Fibroblast of skin of right quadriceps (primary cell): ENCODE measurements around the gene GGTLC2.
"Not testable (repeated sequence)": the region's sequence is repeated elsewhere in the genome, so short reads cannot be mapped to it uniquely, and the experiment has no call there.

Experiments used
- DNase-seq: peaks from one replicate; pipeline ENCODE4 v3.0.0-alpha.2; 2013

Gene GGTLC2

GRCh38 chr22:22642255-22642654, 2.2 kb upstream of the GGTLC2 start:
- not testable (repeated sequence) for DNase-seq

- not testable (repeated sequence) for DNase-seq
Measured at GRCh38 chr22:22645969-22646368, 1.6 kb downstream of the GGTLC2 start.

GRCh38 chr22:22647952-22648351, 3.5 kb downstream of the GGTLC2 start:
- not testable (repeated sequence) for DNase-seq

- not testable (repeated sequence) for DNase-seq
Measured at GRCh38 chr22:22648863-22649536, 4.6 kb downstream of the GGTLC2 start.

GRCh38 chr22:22649761-22650160, 5.3 kb downstream of the GGTLC2 start:
- DNase-seq = not testable (repeated sequence)

- DNase-seq = not testable (repeated sequence)
Measured at GRCh38 chr22:22650398-22650797, 6.0 kb downstream of the GGTLC2 start.

GRCh38 chr22:22650803-22651515, 6.5 kb downstream of the GGTLC2 start:
- not testable (repeated sequence) for DNase-seq

- not testable (repeated sequence) for DNase-seq
Measured at GRCh38 chr22:22651593-22651992, 7.2 kb downstream of the GGTLC2 start.

- DNase-seq = not testable (repeated sequence)
Measured at GRCh38 chr22:22652102-22652501, 7.7 kb downstream of the GGTLC2 start.

- DNase-seq = not testable (repeated sequence)
Measured at GRCh38 chr22:22652573-22652972, 8.2 kb downstream of the GGTLC2 start.

- DNase-seq = not testable (repeated sequence)
Measured at GRCh38 chr22:22653677-22654381, 9.4 kb downstream of the GGTLC2 start.

- DNase-seq = no peak
Measured at GRCh38 chr22:22655452-22656290, 11.3 kb downstream of the GGTLC2 start.

- DNase-seq = no peak
Measured at GRCh38 chr22:22657712-22658111, 13.3 kb downstream of the GGTLC2 start.

GRCh38 chr22:22661275-22661674, 16.9 kb downstream of the GGTLC2 start:
- no peak for DNase-seq

- no peak for DNase-seq
Measured at GRCh38 chr22:22662095-22662494, 17.7 kb downstream of the GGTLC2 start.

- no peak for DNase-seq
Measured at GRCh38 chr22:22663861-22664800, 19.7 kb downstream of the GGTLC2 start.

- peak; percentile 4 for DNase-seq
Measured at GRCh38 chr22:22666307-22667091, 22.1 kb downstream of the GGTLC2 start.

- DNase-seq = no peak
Measured at GRCh38 chr22:22667966-22668880, 23.8 kb downstream of the GGTLC2 start.

- no peak for DNase-seq
Measured at GRCh38 chr22:22669093-22669492, 24.7 kb downstream of the GGTLC2 start.
